Peyer's patch (tissue), 4 donors: ENCODE results near the gene NPHS1. TPM values are rescaled to one million over a fixed set of nuclear protein-coding genes. Genes with fewer than 3 reads are reported as not detected.

ENCODE experiments used
- DNase-seq, 3 donors: peaks; one replicate each; pipeline ENCODE4 v3.0.0-alpha.2; 2017 to 2019
- H3K27ac ChIP-seq, 4 donors: fragments of 200-600 bp; sonication (generic); one replicate each; pipeline ENCODE4 v1.5.1; 2016 to 2019
- H3K27me3 ChIP-seq, 2 donors: fragments of 200-600 bp; sonication (generic); one replicate each; pipeline ENCODE4 v1.5.1; 2019
- H3K36me3 ChIP-seq, 3 donors: fragments of 200-600 bp; sonication (generic); one replicate each; pipeline ENCODE4 v1.5.1; 2016 to 2019
- H3K4me1 ChIP-seq, 4 donors: fragments of 200-600 bp; sonication (generic); one replicate each; pipeline ENCODE4 v1.5.1; 2016 to 2019
- H3K4me3 ChIP-seq, 4 donors: fragments of 200-600 bp; sonication (generic); 1 replicate in 3 of 4; 2 replicates in 1 of 4; pipeline ENCODE4 v1.5.1; 2016 to 2019; ENCODE audit warnings: mild to moderate bottlenecking in 1 of 4
- H3K9me3 ChIP-seq, 4 donors: fragments of 200-600 bp; sonication (generic); one replicate each; pipeline ENCODE4 v1.5.1; 2016 to 2019; ENCODE audit warnings: mild to moderate bottlenecking in 1 of 4
- CTCF ChIP-seq, 6 experiments: fragments of 450-650 bp in 4 of 6; fragments of 200-600 bp in 2 of 6; sonication (generic) in 1 of 6; IDR thresholded peaks; one replicate each; pipeline ENCODE4 v1.5.1; 2017 to 2019; ENCODE audit warnings: antibody characterized with exemption in 6 of 6, mild to moderate bottlenecking in 3 of 6, moderate library complexity in 1 of 6
- POLR2A ChIP-seq, 2 donors: fragments of 450-650 bp; IDR thresholded peaks; one replicate each; pipeline ENCODE4 v1.5.1; 2017; ENCODE audit warnings: antibody characterized with exemption in 2 of 2, mild to moderate bottlenecking in 2 of 2, moderate library complexity in 2 of 2
- total RNA-seq, 4 donors: library from RNA; depleted of rRNA; stranded (reverse); fragments of >200 nt; gene quantifications; one replicate each; pipeline ENCODE4 v1.1.0, GENCODE V29; 2016

NPHS1 gene
- total RNA-seq, 4 donors from 2014 or later = not detected

- H3K9me3 ChIP-seq = no peaks in the 10 kb centered on the region
- TF ChIP-seq CTCF (IDR thresholded peaks at IDR 0.05) (no peak), POLR2A (IDR thresholded peaks at IDR 0.05) (no peak)
- H3K36me3 ChIP-seq = peaks cover 0 to 72% (median 0%) of the 10 kb centered on the region in 3 donors
Measured at GRCh38 chr19:35889370-35890112, 37.2 kb upstream of the NPHS1 start.

GRCh38 chr19:35888398-35888797 is 36.1 kb upstream of the NPHS1 start:
- Histone ChIP-seq H3K27ac (no peak overlapping the region), H3K27me3 (no peaks in the 10 kb centered on the region), H3K9me3 (no peaks in the 10 kb centered on the region), H3K4me3 (no peak overlapping the region), H3K36me3 (peaks cover 0 to 62% (median 0%) of the 10 kb centered on the region in 3 donors), H3K4me1 (no peaks in the 10 kb centered on the region)
- DNase-seq = no peak
- TF ChIP-seq POLR2A (IDR thresholded peaks at IDR 0.05) = no peak
- no peak for TF ChIP-seq CTCF (IDR thresholded peaks at IDR 0.05)

More at GRCh38 chr19:35889370-35890112, 37.2 kb upstream of the NPHS1 start:
- no peak for DNase-seq
- Histone ChIP-seq H3K27me3 (no peaks in the 10 kb centered on the region), H3K4me1 (no peaks in the 10 kb centered on the region), H3K27ac (no peak overlapping the region), H3K4me3 (no peak overlapping the region)

- TF ChIP-seq CTCF (IDR thresholded peaks at IDR 0.05) = no peak
- TF ChIP-seq POLR2A (IDR thresholded peaks at IDR 0.05) = no peak
- Histone ChIP-seq H3K27ac (no peak overlapping the region), H3K27me3 (no peaks in the 10 kb centered on the region), H3K9me3 (no peaks in the 10 kb centered on the region), H3K4me1 (no peaks in the 10 kb centered on the region), H3K36me3 (peaks cover 0 to 50% (median 0%) of the 10 kb centered on the region in 3 donors), H3K4me3 (no peak overlapping the region)
- DNase-seq = no peak
Measured at GRCh38 chr19:35887197-35887596, 34.9 kb upstream of the NPHS1 start.

GRCh38 chr19:35885904-35886303 is 33.6 kb upstream of the NPHS1 start:
- no peaks in the 10 kb centered on the region for H3K9me3 ChIP-seq
- H3K27ac ChIP-seq = no peak overlapping the region
- peaks cover 0 to 37% (median 0%) of the 10 kb centered on the region in 3 donors for H3K36me3 ChIP-seq
- no peaks in the 10 kb centered on the region for H3K4me1 ChIP-seq
- H3K4me3 ChIP-seq = no peak overlapping the region
- H3K27me3 ChIP-seq = no peaks in the 10 kb centered on the region
- TF ChIP-seq CTCF (IDR thresholded peaks at IDR 0.05) (no peak), POLR2A (IDR thresholded peaks at IDR 0.05) (no peak)
- DNase-seq = no peak

- no peak overlapping the region for H3K27ac ChIP-seq
- H3K9me3 ChIP-seq = no peaks in the 10 kb centered on the region
- no peak for TF ChIP-seq CTCF (IDR thresholded peaks at IDR 0.05)
- TF ChIP-seq POLR2A (IDR thresholded peaks at IDR 0.05) = no peak
- no peak overlapping the region for H3K4me3 ChIP-seq
- peaks cover 0 to 31% (median 0%) of the 10 kb centered on the region in 3 donors for H3K36me3 ChIP-seq
- no peaks in the 10 kb centered on the region for H3K4me1 ChIP-seq
- no peaks in the 10 kb centered on the region for H3K27me3 ChIP-seq
- no peak for DNase-seq
Measured at GRCh38 chr19:35885225-35885738, 33.0 kb upstream of the NPHS1 start.
